Renal cortical epithelial cell (primary cell): ENCODE data around the gene CD79B. TPM values are rescaled to one million over a fixed set of nuclear protein-coding genes. Genes with fewer than 3 reads are reported as not detected.

Experiments
- DNase-seq: peaks from one replicate; pipeline ENCODE4 v3.0.0-alpha.2; 2011; ENCODE audit warnings: low read depth
- total RNA-seq: library from RNA; depleted of rRNA; stranded (reverse); fragments of >200 nt; gene quantifications from 2 replicates; pipeline ENCODE4 v1.2.3, GENCODE V29; 2014

CD79B gene
- total RNA-seq, 1 donor from 2014 or later = not detected

- DNase-seq = no peak
Observed at GRCh38 chr17:63954402-63955063, 22.4 kb upstream of the CD79B start.

- DNase-seq = peak; percentile 7
Observed at GRCh38 chr17:63950940-63951907, 19.1 kb upstream of the CD79B start.

- no peak for DNase-seq
Observed at GRCh38 chr17:63949576-63950250, 17.6 kb upstream of the CD79B start.

- no peak for DNase-seq
Observed at GRCh38 chr17:63948521-63948920, 16.4 kb upstream of the CD79B start.

GRCh38 chr17:63947711-63948330, 15.7 kb upstream of the CD79B start:
- no peak for DNase-seq

GRCh38 chr17:63946440-63947363, 14.6 kb upstream of the CD79B start:
- peak; percentile 2 for DNase-seq

GRCh38 chr17:63945784-63946439, 13.8 kb upstream of the CD79B start:
- DNase-seq = peak; percentile 9

GRCh38 chr17:63944736-63945499, 12.8 kb upstream of the CD79B start:
- no peak for DNase-seq

GRCh38 chr17:63943745-63944144, 11.6 kb upstream of the CD79B start:
- no peak for DNase-seq

- no peak for DNase-seq
Observed at GRCh38 chr17:63942309-63942985, 10.3 kb upstream of the CD79B start.

GRCh38 chr17:63941751-63942150, 9.6 kb upstream of the CD79B start:
- no peak for DNase-seq

GRCh38 chr17:63941162-63941561, 9.0 kb upstream of the CD79B start:
- DNase-seq = no peak

- no peak for DNase-seq
Observed at GRCh38 chr17:63940584-63940983, 8.5 kb upstream of the CD79B start.

- no peak for DNase-seq
Observed at GRCh38 chr17:63939884-63940283, 7.8 kb upstream of the CD79B start.

GRCh38 chr17:63939401-63939800, 7.3 kb upstream of the CD79B start:
- no peak for DNase-seq

GRCh38 chr17:63937920-63938319, 5.8 kb upstream of the CD79B start:
- no peak for DNase-seq

- no peak for DNase-seq
Observed at GRCh38 chr17:63937319-63937718, 5.2 kb upstream of the CD79B start.

- DNase-seq = no peak
Observed at GRCh38 chr17:63934183-63935112, 2.3 kb upstream of the CD79B start.
